SK-N-SH (cell line): Measurements from ENCODE around the gene DNAJB9. TPM values are rescaled to one million over a fixed set of nuclear protein-coding genes. Genes with fewer than 3 reads are reported as not detected.

Experiments
- CTCF ChIA-PET: fragments of 300-600, 350-600 bp; formaldehyde crosslinking; extraction: SDS; loops from one replicate; lab custom pipeline; 2021; lab: Yijun Ruan, JAX
- POLR2A ChIA-PET: fragments of 350-600 bp; sonication (Branson Sonifier 250); formaldehyde crosslinking; extraction: SDS; loops from one replicate; lab custom pipeline; 2020; ENCODE audit warnings: antibody characterized with exemption, inconsistent platforms; lab: Yijun Ruan, JAX
- DNase-seq: peaks from one replicate; pipeline ENCODE4 v3.0.0; 2012
- H2AFZ ChIP-seq: fragments of 200-600 bp; sonication (generic); 2 replicates; pipeline ENCODE4 v1.8.1; 2016; ENCODE audit warnings: antibody characterized with exemption, mild to moderate bottlenecking, low read depth
- H3F3A ChIP-seq: fragments of 200-600 bp; sonication (generic); replicated peaks from 2 replicates; pipeline ENCODE3; 2016; ENCODE audit warnings: antibody characterized with exemption, mild to moderate bottlenecking; ENCODE audit not compliant: insufficient read depth
- H3K27ac ChIP-seq, 2 experiments: fragments of 200-500 bp in 1 of 2; fragments of 200-600 bp in 1 of 2; sonication (Bioruptor generic) in 1 of 2; sonication (generic), shearing (Covaris generic) in 1 of 2; 2 replicates each; pipeline versions ENCODE4 v1.5.1 to v1.6.1; 2014 to 2016; ENCODE audit warnings: low read depth in 2 of 2, inconsistent platforms in 1 of 2, low read length in 1 of 2, mild to moderate bottlenecking in 1 of 2, mixed read lengths in 1 of 2
- H3K27me3 ChIP-seq: fragments of 200-600 bp; sonication (generic), shearing (Covaris generic); 2 replicates; pipeline ENCODE4 v1.6.1; 2016; ENCODE audit warnings: mixed run types; ENCODE audit not compliant: insufficient read depth
- H3K36me3 ChIP-seq, 2 experiments: fragments of 200-500 bp in 1 of 2; fragments of 200-600 bp in 1 of 2; sonication (Bioruptor generic) in 1 of 2; sonication (generic) in 1 of 2; replicated peaks in 1 of 2; 2 replicates each; pipeline versions ENCODE3 to v1.5.1; 2014 to 2016; ENCODE audit warnings: low read length in 1 of 2, mild to moderate bottlenecking in 1 of 2; ENCODE audit not compliant: insufficient read depth in 2 of 2, control insufficient read depth in 1 of 2
- H3K4me1 ChIP-seq, 2 experiments: fragments of 200-500 bp in 1 of 2; fragments of 200-600 bp in 1 of 2; sonication (Bioruptor generic) in 1 of 2; sonication (generic), shearing (Covaris generic) in 1 of 2; 2 replicates each; pipeline versions ENCODE4 v1.5.1 to v1.6.1; 2014 to 2016; ENCODE audit warnings: low read depth in 1 of 2, low read length in 1 of 2, mixed run types in 1 of 2; ENCODE audit not compliant: insufficient read depth in 2 of 2, control insufficient read depth in 1 of 2
- H3K4me2 ChIP-seq: fragments of 200-600 bp; sonication (generic), shearing (Covaris generic); 2 replicates; pipeline ENCODE4 v1.6.1; 2017; ENCODE audit warnings: mixed run types
- H3K4me3 ChIP-seq, 2 experiments: fragments of 200-500 bp in 1 of 2; fragments of 200-600 bp in 1 of 2; sonication (Bioruptor generic) in 1 of 2; sonication (generic), shearing (Covaris generic) in 1 of 2; 2 replicates each; pipeline versions ENCODE4 v1.5.1 to v1.8.1; 2014 to 2016; ENCODE audit warnings: low read depth in 2 of 2, inconsistent platforms in 1 of 2, low read length in 1 of 2, mild to moderate bottlenecking in 1 of 2, mixed read lengths in 1 of 2, moderate library complexity in 1 of 2
- H3K79me2 ChIP-seq: fragments of 200-600 bp; sonication (generic); 2 replicates; pipeline ENCODE4 v1.8.1; 2017; ENCODE audit warnings: mild to moderate bottlenecking; ENCODE audit not compliant: insufficient read depth
- H3K9ac ChIP-seq: fragments of 200-600 bp; sonication (generic); 2 replicates; pipeline ENCODE4 v1.6.1; 2017; ENCODE audit warnings: mixed run types
- H3K9me2 ChIP-seq: fragments of 200-600 bp; sonication (generic); 2 replicates; pipeline ENCODE4 v1.6.1; 2017; ENCODE audit warnings: mixed run types
- H3K9me3 ChIP-seq: fragments of 200-600 bp; sonication (generic); 2 replicates; pipeline ENCODE4 v1.6.1; 2017; ENCODE audit warnings: mixed run types, mild to moderate bottlenecking, moderate library complexity
- H4K20me1 ChIP-seq: fragments of 200-600 bp; sonication (generic); 2 replicates; pipeline ENCODE4 v1.6.1; 2017; ENCODE audit warnings: mild to moderate bottlenecking, mixed run types; ENCODE audit not compliant: insufficient read depth
- FOSL2 ChIP-seq: IDR thresholded peaks from 2 replicates; pipeline ENCODE4 v1.4.0; 2012; ENCODE audit warnings: low read depth, mild to moderate bottlenecking, moderate library complexity, borderline replicate concordance
- FOXJ3 ChIP-seq: sonication (generic); formaldehyde crosslinking; IDR thresholded peaks from 2 replicates; pipeline ENCODE4 v1.5.1; 2020; ENCODE audit warnings: mild to moderate bottlenecking, missing genetic modification reagents
- GATA2 ChIP-seq: sonication (generic); formaldehyde crosslinking; IDR thresholded peaks from 2 replicates; pipeline ENCODE4 v1.5.0; 2020; ENCODE audit warnings: mild to moderate bottlenecking, missing genetic modification reagents
- JUND ChIP-seq: IDR thresholded peaks from 2 replicates; pipeline ENCODE4 v1.4.0; 2012
- MXI1 ChIP-seq: IDR thresholded peaks from 2 replicates; pipeline ENCODE4 v1.6.1; 2012; ENCODE audit warnings: mild to moderate bottlenecking, low read depth, low read length, improper control_type of control experiment
- NFIC ChIP-seq: IDR thresholded peaks from 2 replicates; pipeline ENCODE4 v1.4.0; 2012; ENCODE audit warnings: borderline replicate concordance
- POLR2AphosphoS5 ChIP-seq: IDR thresholded peaks from 2 replicates; pipeline ENCODE4 v1.6.1; 2012; ENCODE audit warnings: low read depth, low read length
- RCOR1 ChIP-seq: fragments of 150-350 bp; IDR thresholded peaks from 2 replicates; pipeline ENCODE4 v1.6.1; 2017; ENCODE audit warnings: antibody characterized with exemption, low read length
- RFX5 ChIP-seq: IDR thresholded peaks from 2 replicates; pipeline ENCODE4 v1.6.1; 2012; ENCODE audit warnings: mild to moderate bottlenecking, improper control_type of control experiment, low read length
- RXRA ChIP-seq: IDR thresholded peaks from 2 replicates; pipeline ENCODE4 v1.4.0; 2012; ENCODE audit warnings: low read depth, mild to moderate bottlenecking, borderline replicate concordance
- TEAD4 ChIP-seq: IDR thresholded peaks from 2 replicates; pipeline ENCODE4 v1.4.0; 2012; ENCODE audit warnings: mild to moderate bottlenecking, borderline replicate concordance; ENCODE audit not compliant: insufficient read depth
- WGBS: methylation state at CpG from one replicate; pipeline ENCODE4 v1.1.6; 2017; ENCODE audit warnings: low lambda C conversion rate; 5-methylcytosine and 5-hydroxymethylcytosine counted together
- polyA plus RNA-seq, 3 experiments: library from polyadenylated mRNA; depleted of rRNA; stranded (reverse); fragments of >200 nt; gene quantifications; 2 replicates each; pipeline ENCODE4 v1.2.3, GENCODE V29; 2012
- TF ChIP-seq, protein P1 (sequence below): IDR thresholded peaks from 2 replicates; pipeline ENCODE4 v1.4.0; 2012; ENCODE audit warnings: low read depth, borderline replicate concordance
- TF ChIP-seq, protein P2 (sequence below): IDR thresholded peaks from 2 replicates; pipeline ENCODE4 v1.6.1; 2012; ENCODE audit warnings: mild to moderate bottlenecking, low read depth, low read length, moderate library complexity
- TF ChIP-seq, protein P3 (sequence below): IDR thresholded peaks from 2 replicates; pipeline ENCODE4 v1.4.0; 2012; ENCODE audit warnings: low read depth
- TF ChIP-seq, protein P4 (sequence below): fragments of 150-350 bp; IDR thresholded peaks from 2 replicates; pipeline ENCODE4 v1.6.1; 2017; ENCODE audit warnings: antibody characterized with exemption, low read length, low read depth, borderline replicate concordance
- TF ChIP-seq, protein P5 (sequence below): fragments of 150-350 bp; IDR thresholded peaks from 2 replicates; pipeline ENCODE4 v1.6.1; 2016; ENCODE audit warnings: mild to moderate bottlenecking, low read depth, low read length

DNAJB9 gene
- polyA plus RNA-seq, 1 of the 3 experiments (the other 2 are of a cell fraction) = 6.6 TPM

DNA sequence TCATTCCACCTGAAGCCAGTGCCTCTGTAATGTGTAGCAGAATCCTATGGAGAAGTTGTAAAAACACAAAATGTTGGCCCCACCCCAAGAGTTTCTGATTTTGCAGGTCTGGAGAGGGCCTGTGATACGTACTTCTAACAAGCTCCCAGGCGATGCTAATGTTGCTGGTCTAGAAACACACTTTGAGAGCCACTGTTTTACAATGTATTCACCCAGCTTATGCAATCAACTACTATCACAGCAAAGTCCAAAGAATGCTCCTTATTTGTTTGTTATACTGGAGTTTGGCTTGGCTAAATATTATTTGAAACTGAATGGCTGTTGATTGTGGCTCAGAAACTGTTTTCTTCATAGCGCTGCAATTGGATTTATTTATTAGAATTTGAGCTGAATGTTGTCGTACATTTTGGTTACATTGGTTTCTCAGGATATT lies 44.3 kb downstream of the DNAJB9 start:
- CTCF ChIA-PET = interaction anchor here (0.7 to 1.5 kb wide), 14 partner anchors 8 to 359 kb away, joined by 3 to 7 read pairs (median 4); no protein-coding TSS in a partner anchor
- no peak for TF ChIP-seq MXI1
- TF ChIP-seq RCOR1 = no peak
- no peak for TF ChIP-seq RFX5
- TF ChIP-seq FOXJ3 = no peak
- TF ChIP-seq TEAD4 = no peak
- TF ChIP-seq, protein P1, sequence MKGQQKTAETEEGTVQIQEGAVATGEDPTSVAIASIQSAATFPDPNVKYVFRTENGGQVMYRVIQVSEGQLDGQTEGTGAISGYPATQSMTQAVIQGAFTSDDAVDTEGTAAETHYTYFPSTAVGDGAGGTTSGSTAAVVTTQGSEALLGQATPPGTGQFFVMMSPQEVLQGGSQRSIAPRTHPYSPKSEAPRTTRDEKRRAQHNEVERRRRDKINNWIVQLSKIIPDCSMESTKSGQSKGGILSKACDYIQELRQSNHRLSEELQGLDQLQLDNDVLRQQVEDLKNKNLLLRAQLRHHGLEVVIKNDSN = no peak
- TF ChIP-seq NFIC = no peak
- TF ChIP-seq POLR2AphosphoS5 = no peak
- TF ChIP-seq, protein P2, sequence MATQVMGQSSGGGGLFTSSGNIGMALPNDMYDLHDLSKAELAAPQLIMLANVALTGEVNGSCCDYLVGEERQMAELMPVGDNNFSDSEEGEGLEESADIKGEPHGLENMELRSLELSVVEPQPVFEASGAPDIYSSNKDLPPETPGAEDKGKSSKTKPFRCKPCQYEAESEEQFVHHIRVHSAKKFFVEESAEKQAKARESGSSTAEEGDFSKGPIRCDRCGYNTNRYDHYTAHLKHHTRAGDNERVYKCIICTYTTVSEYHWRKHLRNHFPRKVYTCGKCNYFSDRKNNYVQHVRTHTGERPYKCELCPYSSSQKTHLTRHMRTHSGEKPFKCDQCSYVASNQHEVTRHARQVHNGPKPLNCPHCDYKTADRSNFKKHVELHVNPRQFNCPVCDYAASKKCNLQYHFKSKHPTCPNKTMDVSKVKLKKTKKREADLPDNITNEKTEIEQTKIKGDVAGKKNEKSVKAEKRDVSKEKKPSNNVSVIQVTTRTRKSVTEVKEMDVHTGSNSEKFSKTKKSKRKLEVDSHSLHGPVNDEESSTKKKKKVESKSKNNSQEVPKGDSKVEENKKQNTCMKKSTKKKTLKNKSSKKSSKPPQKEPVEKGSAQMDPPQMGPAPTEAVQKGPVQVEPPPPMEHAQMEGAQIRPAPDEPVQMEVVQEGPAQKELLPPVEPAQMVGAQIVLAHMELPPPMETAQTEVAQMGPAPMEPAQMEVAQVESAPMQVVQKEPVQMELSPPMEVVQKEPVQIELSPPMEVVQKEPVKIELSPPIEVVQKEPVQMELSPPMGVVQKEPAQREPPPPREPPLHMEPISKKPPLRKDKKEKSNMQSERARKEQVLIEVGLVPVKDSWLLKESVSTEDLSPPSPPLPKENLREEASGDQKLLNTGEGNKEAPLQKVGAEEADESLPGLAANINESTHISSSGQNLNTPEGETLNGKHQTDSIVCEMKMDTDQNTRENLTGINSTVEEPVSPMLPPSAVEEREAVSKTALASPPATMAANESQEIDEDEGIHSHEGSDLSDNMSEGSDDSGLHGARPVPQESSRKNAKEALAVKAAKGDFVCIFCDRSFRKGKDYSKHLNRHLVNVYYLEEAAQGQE = no peak

DNA sequence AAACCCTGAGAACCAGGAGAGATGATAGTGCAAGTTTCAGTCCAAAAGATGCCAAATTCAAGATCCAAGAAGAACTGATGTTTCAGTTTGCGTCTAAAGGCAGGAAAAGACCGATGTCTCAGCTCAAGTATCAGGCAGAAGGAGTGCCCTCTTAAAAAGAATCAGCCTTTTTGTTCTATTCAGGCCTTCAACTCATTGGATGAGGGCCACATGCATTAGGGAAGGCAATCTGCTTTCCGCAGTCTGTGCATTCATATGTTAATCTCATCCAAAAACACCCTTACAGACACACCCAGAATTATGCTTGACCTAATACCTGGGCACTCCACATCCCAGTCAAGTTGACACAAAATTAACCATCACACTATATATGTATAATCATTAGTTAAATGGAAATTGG lies 45.2 kb downstream of the DNAJB9 start:
- Histone ChIP-seq H4K20me1 (no peaks in the 10 kb centered on the region), H3K4me2 (no peak overlapping the region), H2AFZ (no peak overlapping the region), H3K9me2 (no peaks in the 10 kb centered on the region), H3F3A (no peaks in the 10 kb centered on the region), H3K27me3 (no peaks in the 10 kb centered on the region; the same call in 1 of the 2 replicates), H3K79me2 (no peaks in the 10 kb centered on the region), H3K9me3 (no peaks in the 10 kb centered on the region), H3K4me3 (no peak overlapping the region), H3K36me3 (no peaks in the 10 kb centered on the region), H3K4me1 (no peaks in the 10 kb centered on the region), H3K27ac (no peak overlapping the region), H3K9ac (no peak overlapping the region)
- DNase-seq = no peak
- CTCF ChIA-PET = interaction anchor here (0.9 to 1.5 kb wide), 4 partner anchors 18 to 191 kb away, joined by 3 to 7 read pairs (median 4); no protein-coding TSS in a partner anchor
- POLR2A ChIA-PET = no interaction called here
- WGBS = 53% methylated on average over 3 of the region's 3 CpGs
- TF ChIP-seq TEAD4 (no peak), FOXJ3 (no peak), NFIC (no peak), GATA2 (CRISPR knock-in tag) (no peak), RXRA (no peak), JUND (no peak), FOSL2 (no peak)
- TF ChIP-seq, protein P3, sequence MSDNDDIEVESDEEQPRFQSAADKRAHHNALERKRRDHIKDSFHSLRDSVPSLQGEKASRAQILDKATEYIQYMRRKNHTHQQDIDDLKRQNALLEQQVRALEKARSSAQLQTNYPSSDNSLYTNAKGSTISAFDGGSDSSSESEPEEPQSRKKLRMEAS = no peak
- TF ChIP-seq, protein P4, sequence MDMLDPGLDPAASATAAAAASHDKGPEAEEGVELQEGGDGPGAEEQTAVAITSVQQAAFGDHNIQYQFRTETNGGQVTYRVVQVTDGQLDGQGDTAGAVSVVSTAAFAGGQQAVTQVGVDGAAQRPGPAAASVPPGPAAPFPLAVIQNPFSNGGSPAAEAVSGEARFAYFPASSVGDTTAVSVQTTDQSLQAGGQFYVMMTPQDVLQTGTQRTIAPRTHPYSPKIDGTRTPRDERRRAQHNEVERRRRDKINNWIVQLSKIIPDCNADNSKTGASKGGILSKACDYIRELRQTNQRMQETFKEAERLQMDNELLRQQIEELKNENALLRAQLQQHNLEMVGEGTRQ = no peak
- TF ChIP-seq, protein P5, sequence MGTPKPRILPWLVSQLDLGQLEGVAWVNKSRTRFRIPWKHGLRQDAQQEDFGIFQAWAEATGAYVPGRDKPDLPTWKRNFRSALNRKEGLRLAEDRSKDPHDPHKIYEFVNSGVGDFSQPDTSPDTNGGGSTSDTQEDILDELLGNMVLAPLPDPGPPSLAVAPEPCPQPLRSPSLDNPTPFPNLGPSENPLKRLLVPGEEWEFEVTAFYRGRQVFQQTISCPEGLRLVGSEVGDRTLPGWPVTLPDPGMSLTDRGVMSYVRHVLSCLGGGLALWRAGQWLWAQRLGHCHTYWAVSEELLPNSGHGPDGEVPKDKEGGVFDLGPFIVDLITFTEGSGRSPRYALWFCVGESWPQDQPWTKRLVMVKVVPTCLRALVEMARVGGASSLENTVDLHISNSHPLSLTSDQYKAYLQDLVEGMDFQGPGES = no peak
- TF ChIP-seq, protein P2 = no peak

More for the DNA sequence above, 44.3 kb downstream of the DNAJB9 start:
- POLR2A ChIA-PET = no interaction called here
- Histone ChIP-seq H3F3A (no peaks in the 10 kb centered on the region), H3K36me3 (no peaks in the 10 kb centered on the region), H3K9me3 (no peaks in the 10 kb centered on the region), H3K9ac (no peak overlapping the region), H3K27me3 (no peaks in the 10 kb centered on the region; the same call in 1 of the 2 replicates), H3K4me2 (no peak overlapping the region), H3K79me2 (no peaks in the 10 kb centered on the region), H3K27ac (no peak overlapping the region), H3K4me1 (no peaks in the 10 kb centered on the region), H2AFZ (no peak overlapping the region), H4K20me1 (no peaks in the 10 kb centered on the region), H3K9me2 (no peaks in the 10 kb centered on the region), H3K4me3 (no peak overlapping the region)
- DNase-seq = no peak
- 74% methylated on average over 4 of the region's 4 CpGs for WGBS
